ENCODE measurements around the gene PPP6R3. TPM values are rescaled to one million over a fixed set of nuclear protein-coding genes. Genes with fewer than 3 reads are reported as not detected.
"Not testable (repeated sequence)": the region's sequence is repeated elsewhere in the genome, so short reads cannot be mapped to it uniquely, and the experiment has no call there.

The PPP6R3 gene
- total and polyA plus RNA-seq, 2 donors, result 46.8 to 288 TPM

GRCh38 chr11:68524213-68524612, 63.7 kb downstream of the PPP6R3 start:
- Histone ChIP-seq H3K4me3 (ENCODE audit: low read depth, low read length) (no peak overlapping the region), H3K27ac (ENCODE audit: low read depth) (no peak overlapping the region), H3K36me3 (ENCODE audit: insufficient read depth) (peaks cover 6% of the 10 kb centered on the region), H3K4me1 (ENCODE audit: insufficient read depth) (peaks cover 3% of the 10 kb centered on the region)
- 37% methylated on average over 2 of the region's 2 CpGs for WGBS
- DNase-seq (ENCODE audit: extremely low spot score), result no peak

- peaks cover 3% of the 10 kb centered on the region for H3K4me1 ChIP-seq (ENCODE audit: insufficient read depth)
- peaks cover 6% of the 10 kb centered on the region for H3K36me3 ChIP-seq (ENCODE audit: insufficient read depth)
- H3K27ac ChIP-seq (ENCODE audit: low read depth), result no peak overlapping the region
- 50% methylated on average over 2 of the region's 2 CpGs for whole genome bisulfite sequencing
- no peak for DNase-seq (ENCODE audit: extremely low spot score)
- H3K4me3 ChIP-seq (ENCODE audit: low read depth, low read length), result no peak overlapping the region
Observed at GRCh38 chr11:68524681-68525080, 64.1 kb downstream of the PPP6R3 start.

GRCh38 chr11:68525336-68525735, 64.8 kb downstream of the PPP6R3 start:
- H3K27ac ChIP-seq (ENCODE audit: low read depth), result no peak overlapping the region
- no peak for DNase-seq (ENCODE audit: extremely low spot score)
- 75% methylated on average over 3 of the region's 3 CpGs for WGBS
- H3K4me3 ChIP-seq (ENCODE audit: low read depth, low read length), result no peak overlapping the region
- peaks cover 2% of the 10 kb centered on the region for H3K4me1 ChIP-seq (ENCODE audit: insufficient read depth)
- H3K36me3 ChIP-seq (ENCODE audit: insufficient read depth), result peaks cover 6% of the 10 kb centered on the region

GRCh38 chr11:68525930-68526329, 65.4 kb downstream of the PPP6R3 start:
- peaks cover 2% of the 10 kb centered on the region for H3K4me1 ChIP-seq (ENCODE audit: insufficient read depth)

GRCh38 chr11:68527585-68527984, 67.0 kb downstream of the PPP6R3 start:
- DNase-seq (ENCODE audit: extremely low spot score), result no peak
- peaks cover 2% of the 10 kb centered on the region for H3K4me1 ChIP-seq (ENCODE audit: insufficient read depth)
- 86% methylated on average over 4 of the region's 4 CpGs for WGBS
- no peak overlapping the region for H3K27ac ChIP-seq (ENCODE audit: low read depth)
- no peak overlapping the region for H3K4me3 ChIP-seq (ENCODE audit: low read depth, low read length)
- peaks cover 4% of the 10 kb centered on the region for H3K36me3 ChIP-seq (ENCODE audit: insufficient read depth)

More at GRCh38 chr11:68525930-68526329, 65.4 kb downstream of the PPP6R3 start:
- WGBS, result 71% methylated on average over 4 of the region's 4 CpGs
- peaks cover 6% of the 10 kb centered on the region for H3K36me3 ChIP-seq (ENCODE audit: insufficient read depth)
- no peak overlapping the region for H3K4me3 ChIP-seq (ENCODE audit: low read depth, low read length)
- DNase-seq (ENCODE audit: extremely low spot score), result no peak
- no peak overlapping the region for H3K27ac ChIP-seq (ENCODE audit: low read depth)

GRCh38 chr11:68528630-68529029, 68.1 kb downstream of the PPP6R3 start:
- WGBS, result 57% methylated on average over 5 of the region's 5 CpGs
- Histone ChIP-seq H3K4me1 (ENCODE audit: insufficient read depth) (peaks cover 2% of the 10 kb centered on the region), H3K27ac (ENCODE audit: low read depth) (peak overlapping the region; percentile 45), H3K36me3 (ENCODE audit: insufficient read depth) (peaks cover 4% of the 10 kb centered on the region), H3K4me3 (ENCODE audit: low read depth, low read length) (no peak overlapping the region)
- DNase-seq (ENCODE audit: extremely low spot score), result no peak

GRCh38 chr11:68531129-68531693, 70.7 kb downstream of the PPP6R3 start:
- Histone ChIP-seq H3K36me3 (ENCODE audit: insufficient read depth) (peaks cover 2% of the 10 kb centered on the region), H3K27ac (ENCODE audit: low read depth) (no peak overlapping the region), H3K4me3 (ENCODE audit: low read depth, low read length) (no peak overlapping the region), H3K4me1 (ENCODE audit: insufficient read depth) (peaks cover 3% of the 10 kb centered on the region)
- WGBS, result 90% methylated on average over 4 of the region's 4 CpGs
- DNase-seq (ENCODE audit: extremely low spot score), result no peak

- no peak overlapping the region for H3K27ac ChIP-seq (ENCODE audit: low read depth)
- no peak for DNase-seq (ENCODE audit: extremely low spot score)
- H3K4me1 ChIP-seq (ENCODE audit: insufficient read depth), result peaks cover 3% of the 10 kb centered on the region
- peaks cover 2% of the 10 kb centered on the region for H3K36me3 ChIP-seq (ENCODE audit: insufficient read depth)
- WGBS, result 93% methylated on average over 5 of the region's 5 CpGs
- H3K4me3 ChIP-seq (ENCODE audit: low read depth, low read length), result no peak overlapping the region
Observed at GRCh38 chr11:68532727-68533369, 72.3 kb downstream of the PPP6R3 start.

- WGBS, result 81% methylated on average over 7 of the region's 7 CpGs
- H3K4me1 ChIP-seq (ENCODE audit: insufficient read depth), result peaks cover 3% of the 10 kb centered on the region
- H3K36me3 ChIP-seq (ENCODE audit: insufficient read depth), result no peaks in the 10 kb centered on the region
- DNase-seq (ENCODE audit: extremely low spot score), result no peak
- no peak overlapping the region for H3K4me3 ChIP-seq (ENCODE audit: low read depth, low read length)
- no peak overlapping the region for H3K27ac ChIP-seq (ENCODE audit: low read depth)
Observed at GRCh38 chr11:68533945-68534344, 73.4 kb downstream of the PPP6R3 start.

- Histone ChIP-seq H3K36me3 (ENCODE audit: insufficient read depth) (no peaks in the 10 kb centered on the region), H3K4me3 (ENCODE audit: low read depth, low read length) (no peak overlapping the region), H3K27ac (ENCODE audit: low read depth) (no peak overlapping the region), H3K4me1 (ENCODE audit: insufficient read depth) (peaks cover 3% of the 10 kb centered on the region)
- DNase-seq (ENCODE audit: extremely low spot score), result no peak
- 79% methylated on average over 8 of the region's 8 CpGs for WGBS
Observed at GRCh38 chr11:68535098-68535497, 74.5 kb downstream of the PPP6R3 start.

GRCh38 chr11:68536706-68537105, 76.2 kb downstream of the PPP6R3 start:
- no peak overlapping the region for H3K27ac ChIP-seq (ENCODE audit: low read depth)
- no peak overlapping the region for H3K4me3 ChIP-seq (ENCODE audit: low read depth, low read length)
- DNase-seq (ENCODE audit: extremely low spot score), result no peak
- H3K36me3 ChIP-seq (ENCODE audit: insufficient read depth), result no peaks in the 10 kb centered on the region
- H3K4me1 ChIP-seq (ENCODE audit: insufficient read depth), result peaks cover 3% of the 10 kb centered on the region
- 85% methylated on average over 2 of the region's 2 CpGs for WGBS

GRCh38 chr11:68538025-68538424, 77.5 kb downstream of the PPP6R3 start:
- Histone ChIP-seq H3K27ac (ENCODE audit: low read depth) (no peak overlapping the region), H3K4me1 (ENCODE audit: insufficient read depth) (peaks cover 3% of the 10 kb centered on the region), H3K4me3 (ENCODE audit: low read depth, low read length) (no peak overlapping the region), H3K36me3 (ENCODE audit: insufficient read depth) (no peaks in the 10 kb centered on the region)
- no peak for DNase-seq (ENCODE audit: extremely low spot score)
- WGBS, result 47% methylated on average over 6 of the region's 6 CpGs

- Histone ChIP-seq H3K4me1 (ENCODE audit: insufficient read depth) (peaks cover 3% of the 10 kb centered on the region), H3K4me3 (ENCODE audit: low read depth, low read length) (no peak overlapping the region), H3K36me3 (ENCODE audit: insufficient read depth) (peaks cover 3% of the 10 kb centered on the region), H3K27ac (ENCODE audit: low read depth) (no peak overlapping the region)
- 97% methylated on average over 2 of the region's 2 CpGs for WGBS
- no peak for DNase-seq (ENCODE audit: extremely low spot score)
Observed at GRCh38 chr11:68539395-68539794, 78.8 kb downstream of the PPP6R3 start.

- not testable (repeated sequence) for DNase-seq (ENCODE audit: extremely low spot score); H3K4me1 ChIP-seq (ENCODE audit: insufficient read depth); H3K4me3 ChIP-seq (ENCODE audit: low read depth, low read length); H3K27ac ChIP-seq (ENCODE audit: low read depth); H3K36me3 ChIP-seq (ENCODE audit: insufficient read depth)
- WGBS, result 96% methylated on average over 7 of the region's 7 CpGs
Observed at GRCh38 chr11:68540504-68540903, 80.0 kb downstream of the PPP6R3 start.

Data from urinary bladder (tissue), 4 donors.